GM04504 (cell line): Measurements from ENCODE around the gene SRPRB.
"Not testable (repeated sequence)": the region's sequence is repeated elsewhere in the genome, so short reads cannot be mapped to it uniquely, and the experiment has no call there.

ENCODE experiments used
- DNase-seq: peaks from one replicate; pipeline ENCODE4 v3.0.0-alpha.2; 2012; ENCODE audit warnings: low read depth

The SRPRB gene

GRCh38 chr3:133777807-133778568 lies 27.6 kb upstream of the SRPRB start:
- DNase-seq = no peak

- no peak for DNase-seq
These were observed 25.9 kb upstream of the SRPRB start for GRCh38 chr3:133779626-133780203.

GRCh38 chr3:133780756-133781155 lies 24.9 kb upstream of the SRPRB start:
- DNase-seq = not testable (repeated sequence)

GRCh38 chr3:133781570-133781969 lies 24.0 kb upstream of the SRPRB start:
- no peak for DNase-seq

- DNase-seq = no peak
These were observed 23.2 kb upstream of the SRPRB start for GRCh38 chr3:133782454-133782853.

- no peak for DNase-seq
These were observed 21.9 kb upstream of the SRPRB start for GRCh38 chr3:133783762-133784161.

- no peak for DNase-seq
These were observed 17.6 kb upstream of the SRPRB start for GRCh38 chr3:133788024-133788423.

GRCh38 chr3:133792171-133792763 lies 13.3 kb upstream of the SRPRB start:
- no peak for DNase-seq

GRCh38 chr3:133797396-133798105 lies 8.1 kb upstream of the SRPRB start:
- DNase-seq = no peak

- no peak for DNase-seq
These were observed 5.6 kb upstream of the SRPRB start for GRCh38 chr3:133799794-133800585.

- no peak for DNase-seq
These were observed 2.1 kb upstream of the SRPRB start for GRCh38 chr3:133803469-133803868.

GRCh38 chr3:133804896-133805295 lies 719 bp upstream of the SRPRB start:
- DNase-seq = no peak

- no peak for DNase-seq
These were observed 272 bp upstream of the SRPRB start for GRCh38 chr3:133805384-133805701.

GRCh38 chr3:133812872-133813271 lies 7.3 kb downstream of the SRPRB start:
- DNase-seq = peak; percentile 26

GRCh38 chr3:133815386-133815785 lies 9.8 kb downstream of the SRPRB start:
- no peak for DNase-seq

- DNase-seq = no peak
These were observed 14.5 kb downstream of the SRPRB start for GRCh38 chr3:133820129-133820528.

- DNase-seq = no peak
These were observed 15.5 kb downstream of the SRPRB start for GRCh38 chr3:133820889-133821675.

- peak; percentile 51 for DNase-seq
These were observed 16.4 kb downstream of the SRPRB start for GRCh38 chr3:133821767-133822638.

GRCh38 chr3:133824961-133825485 lies 19.4 kb downstream of the SRPRB start:
- DNase-seq = no peak
